Endothelial cell of coronary artery (primary cell): ENCODE data around the gene GPR6. TPM values are rescaled to one million over a fixed set of nuclear protein-coding genes. Genes with fewer than 3 reads are reported as not detected.

Experiments used
- total RNA-seq: library from RNA; depleted of rRNA; stranded (reverse); fragments of >200 nt; gene quantifications from 2 replicates; pipeline ENCODE4 v1.2.3, GENCODE V29; 2014

The GPR6 gene, protein sequence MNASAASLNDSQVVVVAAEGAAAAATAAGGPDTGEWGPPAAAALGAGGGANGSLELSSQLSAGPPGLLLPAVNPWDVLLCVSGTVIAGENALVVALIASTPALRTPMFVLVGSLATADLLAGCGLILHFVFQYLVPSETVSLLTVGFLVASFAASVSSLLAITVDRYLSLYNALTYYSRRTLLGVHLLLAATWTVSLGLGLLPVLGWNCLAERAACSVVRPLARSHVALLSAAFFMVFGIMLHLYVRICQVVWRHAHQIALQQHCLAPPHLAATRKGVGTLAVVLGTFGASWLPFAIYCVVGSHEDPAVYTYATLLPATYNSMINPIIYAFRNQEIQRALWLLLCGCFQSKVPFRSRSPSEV
- not detected in 2 replicates for total RNA-seq

DNA sequence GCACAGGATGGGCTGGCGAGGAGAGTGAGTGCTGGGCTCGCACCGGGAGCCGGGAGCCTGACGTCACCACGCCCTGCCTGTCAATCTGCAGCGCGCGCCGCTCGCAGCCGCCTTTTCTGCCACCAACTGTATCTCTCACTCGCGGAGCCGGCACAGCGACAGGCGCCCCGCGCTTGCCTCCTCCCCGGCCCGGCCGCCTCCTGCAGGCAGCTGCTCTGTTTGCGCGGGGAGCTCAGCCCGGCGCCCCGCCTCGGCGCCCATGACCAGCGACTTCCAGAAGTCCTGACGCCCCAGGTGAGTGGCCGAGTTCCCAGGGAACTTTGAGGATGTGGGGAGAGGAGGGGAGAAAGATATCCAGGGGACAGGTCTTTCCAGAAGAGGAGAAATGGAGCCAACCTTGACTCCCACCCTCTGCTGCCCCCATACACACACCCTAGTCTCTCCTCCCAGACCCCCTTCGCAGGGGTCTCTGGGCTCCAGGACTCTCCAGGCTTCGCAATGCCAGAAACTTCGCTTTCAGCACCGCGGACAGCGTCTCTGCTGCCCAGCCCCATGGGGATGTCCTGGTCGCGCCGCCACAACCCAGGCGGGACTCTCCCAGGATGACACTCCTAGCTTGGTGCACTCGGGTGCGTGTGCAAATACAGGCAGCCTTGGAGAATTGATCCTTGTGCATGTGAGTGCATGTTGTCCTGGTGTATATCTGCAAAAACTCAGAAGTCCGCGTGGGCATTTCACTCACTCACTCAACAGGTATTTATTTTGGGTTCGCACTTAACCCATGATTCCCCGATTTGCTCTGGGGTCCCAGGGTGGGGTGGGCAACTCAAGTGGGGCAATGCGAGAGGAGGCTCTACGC lies at the start of gene GPR6:
Gene GPR6, plus strand, starts transcription at position 138 of the 859 bp plus-strand sequence. CDS start 802 bp downstream, outside the sequence.

Other genes starting within 250 kb of the GPR6 start
- gene WASF1, start 201.4 kb downstream of the GPR6 start, total RNA-seq = 5.3 and 6.6 TPM in 2 replicates
- 17.0 and 17.2 TPM in 2 replicates for gene CDC40, start 202.1 kb downstream of the GPR6 start, total RNA-seq